Measurements from ENCODE around the gene TMEM132D.

TMEM132D gene

DNA sequence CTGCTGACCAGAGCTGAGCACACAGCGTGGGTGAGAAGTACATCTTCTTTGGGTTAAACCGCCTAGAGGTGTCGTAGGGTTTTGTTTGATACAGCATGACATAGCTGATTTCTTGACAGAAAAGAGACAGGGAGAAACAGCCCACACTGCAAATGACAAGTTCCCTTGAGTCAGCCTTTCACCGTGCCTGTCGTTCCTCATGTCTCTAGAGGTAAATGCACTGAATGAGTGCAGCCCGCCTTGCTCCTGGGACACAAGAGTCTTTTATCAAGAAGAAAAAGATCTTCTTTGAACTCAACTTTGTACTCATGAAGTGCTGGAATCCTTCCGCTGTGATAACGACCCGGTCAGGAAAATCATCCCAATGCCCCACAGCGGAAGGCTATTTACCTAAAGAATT is 77.6 kb downstream of the TMEM132D start:
- no peak for DNase-seq (ENCODE audit: low read depth in 2 of 2, low spot score in 1 of 2)

GRCh38 chr12:129825316-129825715 is 78.5 kb downstream of the TMEM132D start:
- no peak for DNase-seq (ENCODE audit: low read depth in 2 of 2, low spot score in 1 of 2)

- no peak for DNase-seq (ENCODE audit: low read depth in 2 of 2, low spot score in 1 of 2)
Observed at GRCh38 chr12:129821964-129822363, 81.9 kb downstream of the TMEM132D start.

DNA sequence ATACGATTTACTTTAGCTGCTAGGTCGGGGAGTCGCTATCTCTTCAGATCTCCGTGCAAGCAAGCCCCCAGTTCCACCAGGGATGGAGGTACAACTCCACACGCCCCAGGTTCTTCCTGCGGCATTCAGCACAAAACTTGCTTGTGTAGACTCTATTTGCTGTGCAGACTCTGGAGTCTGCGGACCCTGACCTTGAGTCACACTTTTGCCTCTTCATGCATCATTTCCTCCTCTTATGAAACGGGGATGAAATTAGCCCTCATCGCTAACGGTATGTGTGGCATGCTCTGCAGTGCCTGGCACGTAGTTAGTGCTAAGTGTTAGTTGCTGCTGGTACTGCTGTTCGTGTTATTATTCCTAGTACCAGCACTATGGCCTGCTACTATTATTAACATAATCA is 84.4 kb downstream of the TMEM132D start:
- DNase-seq (ENCODE audit: low read depth in 2 of 2, low spot score in 1 of 2): no peak

GRCh38 chr12:129815846-129816245 is 88.0 kb downstream of the TMEM132D start:
- no peak for DNase-seq (ENCODE audit: low read depth in 2 of 2, low spot score in 1 of 2)

- DNase-seq (ENCODE audit: low read depth in 2 of 2, low spot score in 1 of 2): no peak
Observed at GRCh38 chr12:129811963-129812362, 91.9 kb downstream of the TMEM132D start.

DNA sequence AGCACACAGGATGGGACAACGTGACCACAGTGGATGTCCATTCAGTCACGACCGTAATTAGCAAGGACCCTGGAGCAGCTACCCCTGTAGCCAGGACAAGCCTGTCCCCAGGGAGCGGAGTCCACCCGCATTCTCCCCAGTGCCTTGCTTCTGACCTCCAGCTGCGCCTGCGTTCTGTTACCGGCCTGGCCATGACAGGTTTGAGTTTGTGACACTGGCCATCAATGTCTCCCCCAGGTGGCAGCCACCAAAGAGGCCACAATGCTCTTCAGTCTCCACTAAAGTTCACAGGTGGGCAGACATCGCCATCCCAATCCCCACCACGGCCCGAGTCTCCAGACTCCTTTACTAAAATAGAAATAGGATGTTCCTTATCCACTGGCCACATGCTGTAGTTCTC is 96.7 kb downstream of the TMEM132D start:
- DNase-seq (ENCODE audit: low read depth in 2 of 2, low spot score in 1 of 2): no peak

- DNase-seq (ENCODE audit: low read depth in 2 of 2, low spot score in 1 of 2): no peak
Observed at GRCh38 chr12:129791396-129791795, 112.4 kb downstream of the TMEM132D start.

DNA sequence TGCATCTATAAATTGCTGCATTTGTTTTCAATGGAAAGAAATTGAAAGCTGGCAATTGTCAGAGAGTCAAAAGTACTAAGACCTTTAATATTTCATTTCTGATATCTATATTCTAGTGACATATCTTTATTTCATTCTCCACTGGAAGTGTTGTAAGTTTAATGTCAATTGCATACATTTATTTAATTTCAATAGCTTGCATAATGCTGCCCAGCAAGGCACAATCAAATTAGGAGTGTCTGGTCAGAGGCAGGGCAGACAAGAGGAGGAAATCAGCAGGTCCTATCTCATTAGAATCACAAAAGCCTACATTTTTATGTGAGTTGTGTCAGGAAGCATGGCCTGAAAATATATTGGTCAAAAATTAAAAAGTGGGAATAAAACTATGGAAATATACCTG is 112.9 kb downstream of the TMEM132D start:
- no peak for DNase-seq (ENCODE audit: low read depth in 2 of 2, low spot score in 1 of 2)

GRCh38 chr12:129790331-129790730 is 113.5 kb downstream of the TMEM132D start:
- no peak for DNase-seq (ENCODE audit: low read depth in 2 of 2, low spot score in 1 of 2)

DNA sequence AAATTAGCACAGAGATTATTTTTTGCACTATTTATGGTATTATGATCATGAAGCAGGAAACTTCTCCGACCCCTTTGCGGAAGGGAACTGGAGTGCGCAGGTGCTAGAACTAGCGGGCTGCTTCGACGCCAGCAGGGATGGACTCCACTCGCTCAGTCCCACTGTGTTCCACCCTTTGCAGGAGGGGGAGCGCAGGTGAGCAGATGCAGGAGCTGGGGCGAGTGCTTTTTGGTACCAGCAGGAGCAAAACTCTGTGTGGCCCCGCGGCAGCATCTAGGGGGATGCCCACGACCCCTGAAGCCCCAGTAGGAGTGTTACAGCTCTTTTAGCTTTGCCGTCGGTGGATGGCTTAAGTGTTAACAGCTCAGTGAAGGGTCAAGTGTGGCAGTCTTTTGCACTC is 113.9 kb downstream of the TMEM132D start:
- DNase-seq (ENCODE audit: low read depth in 2 of 2, low spot score in 1 of 2): no peak

DNA sequence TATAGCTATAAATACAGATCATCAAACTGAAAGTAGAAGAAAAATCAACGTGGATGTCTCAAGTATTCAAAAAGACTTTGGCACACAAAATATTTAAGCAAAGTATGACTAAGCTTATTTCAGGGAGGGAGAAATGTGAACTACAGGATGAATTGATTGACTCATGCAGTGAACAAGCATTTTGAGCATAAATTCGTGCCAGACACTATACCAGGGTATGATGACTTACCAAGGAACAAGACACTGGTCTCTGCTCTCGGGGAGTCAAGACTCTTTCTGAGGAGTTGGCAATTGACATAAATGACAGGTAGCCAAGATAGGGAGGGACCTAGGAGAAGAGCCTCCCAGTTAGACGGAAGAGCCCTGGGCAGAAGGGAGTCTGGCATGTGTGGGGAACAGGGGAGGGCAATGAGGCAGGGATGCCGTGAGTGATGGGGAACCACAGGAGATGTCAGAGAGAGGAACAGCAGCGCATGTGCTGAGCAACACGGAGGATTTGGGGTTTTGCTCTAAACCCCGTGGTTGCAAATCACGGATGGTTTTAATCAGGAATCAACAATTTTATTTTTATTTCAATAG is 115.2 kb downstream of the TMEM132D start:
- no peak for DNase-seq (ENCODE audit: low read depth in 2 of 2, low spot score in 1 of 2)

DNA sequence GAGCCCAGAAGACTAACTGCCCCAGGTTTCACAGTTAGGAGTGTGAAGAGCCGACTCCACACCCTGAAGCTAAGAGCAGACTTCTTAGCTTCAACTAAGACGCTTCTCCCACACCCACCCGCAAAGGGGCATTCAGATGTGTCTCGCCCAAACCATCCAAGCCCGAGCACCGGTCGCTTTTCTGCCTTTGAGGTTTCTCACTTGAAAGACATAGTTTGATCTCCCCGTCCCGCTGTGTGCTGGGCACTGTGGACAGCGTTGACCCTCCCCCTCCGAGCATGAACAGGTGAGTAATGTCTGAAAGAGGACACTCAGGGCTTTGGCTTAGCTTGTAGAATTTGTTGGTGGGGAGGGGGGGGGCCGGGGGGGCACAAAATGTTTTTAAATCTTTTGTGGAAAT is 123.8 kb downstream of the TMEM132D start:
- no peak for DNase-seq (ENCODE audit: low read depth in 2 of 2, low spot score in 1 of 2)

- DNase-seq (ENCODE audit: low read depth in 2 of 2, low spot score in 1 of 2): no peak
Observed at GRCh38 chr12:129779033-129779432, 124.8 kb downstream of the TMEM132D start.

DNA sequence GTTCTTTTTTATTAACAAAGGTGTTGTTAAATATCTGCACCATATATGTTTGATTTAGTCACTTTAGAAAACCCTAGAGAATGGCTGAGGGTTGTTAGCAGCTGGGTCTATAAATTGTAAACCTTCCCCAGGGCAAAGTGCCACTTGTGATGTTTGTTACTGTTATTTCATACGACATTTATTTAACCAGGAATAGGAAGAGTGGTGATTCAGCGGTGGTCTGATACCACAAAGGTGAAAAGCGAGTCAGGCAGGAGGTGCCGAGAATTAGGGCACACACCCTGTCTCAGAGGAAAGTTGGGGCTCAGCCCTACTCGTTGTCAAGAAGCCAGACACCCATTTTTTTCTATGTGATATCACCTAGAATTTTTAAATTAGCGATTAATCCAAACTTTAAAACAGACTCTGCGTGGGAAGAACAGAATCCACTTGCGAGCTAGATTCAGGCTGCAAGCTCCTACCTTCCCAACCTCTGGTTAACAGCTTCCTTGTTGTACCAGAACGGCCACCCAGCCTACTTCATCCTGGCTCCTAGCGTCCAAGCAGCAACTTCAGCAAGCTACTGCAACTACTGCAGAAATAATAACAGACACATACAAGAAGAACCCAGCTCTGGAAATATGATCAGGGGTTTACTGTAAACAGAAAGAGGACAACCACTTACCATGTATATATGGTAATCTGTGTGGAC is 126.7 kb downstream of the TMEM132D start:
- no peak for DNase-seq (ENCODE audit: low read depth in 2 of 2, low spot score in 1 of 2)

- no peak for DNase-seq (ENCODE audit: low read depth in 2 of 2, low spot score in 1 of 2)
Observed at GRCh38 chr12:129772501-129773493, 131.0 kb downstream of the TMEM132D start.

- no peak for DNase-seq (ENCODE audit: low read depth in 2 of 2, low spot score in 1 of 2)
Observed at GRCh38 chr12:129771238-129771637, 132.6 kb downstream of the TMEM132D start.

DNA sequence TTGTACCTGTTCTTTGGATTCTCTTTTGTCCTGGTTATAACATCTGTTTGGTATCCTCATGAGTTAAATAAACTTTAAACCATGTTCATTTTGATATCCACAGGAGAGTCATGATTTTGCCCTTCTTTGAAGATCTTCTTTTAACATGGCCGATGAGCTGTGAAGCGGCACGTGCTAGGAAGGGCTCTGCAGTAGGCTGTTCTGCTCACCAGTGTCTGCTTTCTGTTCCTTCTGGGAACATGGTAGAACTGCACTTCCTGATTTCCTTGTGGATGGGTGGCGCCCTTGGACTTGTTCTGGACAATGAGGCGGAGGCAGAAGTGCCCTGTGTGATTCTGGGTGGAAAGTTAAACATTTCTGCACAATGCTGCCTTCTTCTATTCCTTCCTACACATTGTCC is 138.1 kb downstream of the TMEM132D start:
- DNase-seq (ENCODE audit: low read depth in 2 of 2, low spot score in 1 of 2): no peak

GRCh38 chr12:129762436-129762835 is 141.4 kb downstream of the TMEM132D start:
- DNase-seq (ENCODE audit: low read depth in 2 of 2, low spot score in 1 of 2): no peak

DNA sequence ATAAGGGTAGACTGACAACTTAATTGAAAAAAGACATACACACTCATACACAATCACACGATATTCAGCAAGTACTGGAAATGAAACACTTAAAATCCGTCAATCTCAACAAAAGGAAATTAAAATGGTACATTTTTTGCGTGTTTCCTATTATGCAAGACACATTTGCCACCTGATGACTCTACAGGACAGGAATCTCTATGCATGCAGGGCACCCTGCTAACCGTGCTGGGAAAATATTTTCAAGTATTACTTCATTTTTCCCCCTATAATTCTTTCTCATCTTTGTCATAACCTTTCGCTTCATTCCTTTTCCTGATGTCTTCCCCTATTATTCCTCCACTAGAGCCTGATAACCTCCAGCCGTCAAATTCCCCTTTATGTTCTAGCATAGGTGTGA is 150.2 kb downstream of the TMEM132D start:
- no peak for DNase-seq (ENCODE audit: low read depth in 2 of 2, low spot score in 1 of 2)

DNA sequence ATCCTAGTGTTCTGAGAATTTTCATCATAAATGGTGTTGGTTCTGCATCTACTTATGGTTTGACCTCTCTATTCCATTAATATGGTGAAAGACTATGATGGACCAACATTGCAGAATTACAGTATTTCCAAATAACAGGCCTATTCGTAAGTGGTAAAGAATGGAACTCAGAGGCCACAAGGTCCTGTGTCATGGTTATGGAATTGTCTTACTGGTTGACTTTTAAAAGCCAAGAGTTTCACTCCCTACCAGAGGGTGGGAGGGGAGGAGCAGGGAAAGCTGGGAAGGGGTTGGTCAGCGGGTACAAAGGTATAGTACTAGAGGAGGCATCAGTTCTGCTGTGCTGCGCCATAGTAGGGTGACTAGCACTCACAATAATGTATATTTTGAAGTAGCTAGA is 153.4 kb downstream of the TMEM132D start:
- DNase-seq (ENCODE audit: low read depth in 2 of 2, low spot score in 1 of 2): no peak

DNA sequence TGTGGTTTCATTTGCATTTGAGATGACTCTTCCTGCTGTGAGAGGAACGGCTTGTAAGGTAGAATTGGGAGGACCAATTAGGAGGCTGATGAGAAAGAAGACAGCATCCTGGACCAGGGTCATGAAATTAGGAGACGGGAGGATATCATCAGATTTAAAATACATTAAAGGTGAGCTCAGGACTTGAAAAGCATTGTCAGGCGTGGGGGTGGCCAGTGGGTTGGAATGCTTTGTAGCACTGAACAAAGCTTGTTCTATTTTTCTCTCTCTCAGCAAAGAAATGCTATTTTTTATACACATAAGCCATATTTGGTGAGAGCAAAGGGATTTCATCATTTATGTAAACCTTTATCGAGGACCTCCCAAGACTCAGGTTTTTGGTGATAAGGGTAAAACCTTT is 157.5 kb downstream of the TMEM132D start:
- no peak for DNase-seq (ENCODE audit: low read depth in 2 of 2, low spot score in 1 of 2)
